Measurements from ENCODE around the gene ZNF329.
A peak's percentile ranks its signal among the peaks of the same experiment; 100 is the strongest.
"Not testable (repeated sequence)": the region's sequence is repeated elsewhere in the genome, so short reads cannot be mapped to it uniquely, and the experiment has no call there.

ZNF329 gene

GRCh38 chr19:58150328-58150921, at the start of gene ZNF329:
ZNF329 (minus strand) TSS chr19:58150789; CDS start chr19:58129503, 21,286 bp downstream.
- FAIRE-seq, result no peak
- peak; percentile 95 for DNase-seq (ENCODE audit: low spot score)

- no peak for DNase-seq (ENCODE audit: low spot score)
Measured at GRCh38 chr19:58196901-58197616, 46.5 kb upstream of the ZNF329 start.

GRCh38 chr19:58183817-58184215, 33.2 kb upstream of the ZNF329 start:
- FAIRE-seq (peak; percentile 23), DNase-seq (ENCODE audit: low spot score) (no peak)

More at GRCh38 chr19:58196901-58197616, 46.5 kb upstream of the ZNF329 start:
- FAIRE-seq, result no peak

- FAIRE-seq, result peak; percentile 79
- DNase-seq (ENCODE audit: low spot score), result peak; percentile 96
Measured at GRCh38 chr19:58182989-58183816, 32.6 kb upstream of the ZNF329 start, which contains the start of gene ZNF274. ZNF274 (plus strand) TSS chr19:58183061; CDS start chr19:58183966, 905 bp downstream.

- DNase-seq (ENCODE audit: low spot score) (no peak), FAIRE-seq (no peak)
Measured at GRCh38 chr19:58182577-58182988, 32.0 kb upstream of the ZNF329 start.

- DNase-seq (ENCODE audit: low spot score) (peak; percentile 36), FAIRE-seq (no peak)
Measured at GRCh38 chr19:58181902-58182576, 31.4 kb upstream of the ZNF329 start.

GRCh38 chr19:58170860-58171259, 20.3 kb upstream of the ZNF329 start:
- FAIRE-seq (no peak), DNase-seq (ENCODE audit: low spot score) (peak; percentile 35)

GRCh38 chr19:58166708-58167280, 16.2 kb upstream of the ZNF329 start:
- DNase-seq (ENCODE audit: low spot score), result no peak
- no peak for FAIRE-seq

- FAIRE-seq (no peak), DNase-seq (ENCODE audit: low spot score) (no peak)
Measured at GRCh38 chr19:58166268-58166667, 15.7 kb upstream of the ZNF329 start.

- no peak for FAIRE-seq
Measured at GRCh38 chr19:58157045-58157728, 6.6 kb upstream of the ZNF329 start.

GRCh38 chr19:58154679-58155648, 4.4 kb upstream of the ZNF329 start:
- FAIRE-seq, result peak; percentile 92
- peak; percentile 91 for DNase-seq (ENCODE audit: low spot score)

More at GRCh38 chr19:58157045-58157728, 6.6 kb upstream of the ZNF329 start:
- DNase-seq (ENCODE audit: low spot score), result no peak

GRCh38 chr19:58154287-58154678, 3.7 kb upstream of the ZNF329 start:
- DNase-seq (ENCODE audit: low spot score), result peak; percentile 14
- no peak for FAIRE-seq

- DNase-seq (ENCODE audit: low spot score), result no peak
Measured at GRCh38 chr19:58153386-58153785, 2.8 kb upstream of the ZNF329 start.

GRCh38 chr19:58147475-58147874, 3.1 kb downstream of the ZNF329 start:
- FAIRE-seq, result not testable (repeated sequence)

More at GRCh38 chr19:58153386-58153785, 2.8 kb upstream of the ZNF329 start:
- FAIRE-seq, result no peak

GRCh38 chr19:58145849-58146248, 4.7 kb downstream of the ZNF329 start:
- no peak for FAIRE-seq
- DNase-seq (ENCODE audit: low spot score), result no peak

More at GRCh38 chr19:58147475-58147874, 3.1 kb downstream of the ZNF329 start:
- not testable (repeated sequence) for DNase-seq (ENCODE audit: low spot score)

- DNase-seq (ENCODE audit: low spot score), result no peak
- no peak for FAIRE-seq
Measured at GRCh38 chr19:58134244-58134643, 16.3 kb downstream of the ZNF329 start.

- no peak for FAIRE-seq
- no peak for DNase-seq (ENCODE audit: low spot score)
Measured at GRCh38 chr19:58129284-58129683, 21.3 kb downstream of the ZNF329 start.

- DNase-seq (ENCODE audit: low spot score), result no peak
- FAIRE-seq, result no peak
Measured at GRCh38 chr19:58128041-58128685, 22.4 kb downstream of the ZNF329 start.
